ENCODE measurements around the gene EGF.

EGF gene

GRCh38 chr4:110059556-110060191 is 147.0 kb downstream of the EGF start:
- Histone ChIP-seq H3K4me3 (ENCODE audit: low read depth in 1 of 2, low read length in 1 of 2) (no peak overlapping the region), H3K4me1 (ENCODE audit: control insufficient read depth in 1 of 2, insufficient read depth in 1 of 2, low read depth in 1 of 2, low read length in 1 of 2) (no peaks in the 10 kb centered on the region), H3K36me3 (no peaks in the 10 kb centered on the region), H3K27ac (no peak overlapping the region), H3K9me3 (no peaks in the 10 kb centered on the region), H3K27me3 (no peaks in the 10 kb centered on the region)
- TF ChIP-seq, protein P1, sequence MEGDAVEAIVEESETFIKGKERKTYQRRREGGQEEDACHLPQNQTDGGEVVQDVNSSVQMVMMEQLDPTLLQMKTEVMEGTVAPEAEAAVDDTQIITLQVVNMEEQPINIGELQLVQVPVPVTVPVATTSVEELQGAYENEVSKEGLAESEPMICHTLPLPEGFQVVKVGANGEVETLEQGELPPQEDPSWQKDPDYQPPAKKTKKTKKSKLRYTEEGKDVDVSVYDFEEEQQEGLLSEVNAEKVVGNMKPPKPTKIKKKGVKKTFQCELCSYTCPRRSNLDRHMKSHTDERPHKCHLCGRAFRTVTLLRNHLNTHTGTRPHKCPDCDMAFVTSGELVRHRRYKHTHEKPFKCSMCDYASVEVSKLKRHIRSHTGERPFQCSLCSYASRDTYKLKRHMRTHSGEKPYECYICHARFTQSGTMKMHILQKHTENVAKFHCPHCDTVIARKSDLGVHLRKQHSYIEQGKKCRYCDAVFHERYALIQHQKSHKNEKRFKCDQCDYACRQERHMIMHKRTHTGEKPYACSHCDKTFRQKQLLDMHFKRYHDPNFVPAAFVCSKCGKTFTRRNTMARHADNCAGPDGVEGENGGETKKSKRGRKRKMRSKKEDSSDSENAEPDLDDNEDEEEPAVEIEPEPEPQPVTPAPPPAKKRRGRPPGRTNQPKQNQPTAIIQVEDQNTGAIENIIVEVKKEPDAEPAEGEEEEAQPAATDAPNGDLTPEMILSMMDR (IDR thresholded peaks at IDR 0.05), result no peak

DNA sequence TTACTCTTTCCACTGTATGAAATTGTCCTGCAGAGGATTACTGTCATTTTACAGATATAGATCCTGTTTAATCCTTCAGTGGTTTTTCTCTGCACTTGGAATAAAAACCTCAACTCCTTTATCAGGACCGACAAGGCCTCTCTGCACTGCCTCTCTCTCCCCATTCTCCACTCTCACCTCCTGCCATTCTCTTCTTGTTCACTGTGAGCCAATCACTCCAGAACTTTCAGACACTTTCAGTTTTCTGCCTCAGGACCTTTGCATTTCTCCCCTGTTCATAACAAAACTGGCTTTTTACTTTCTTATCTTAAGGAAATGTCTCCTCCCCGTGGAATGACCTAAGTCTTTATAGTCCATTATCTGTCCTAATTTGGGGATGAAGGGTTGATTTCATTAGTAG is 148.4 kb downstream of the EGF start:
- TF ChIP-seq, protein P1 (IDR thresholded peaks at IDR 0.05), result no peak
- no peak overlapping the region for H3K4me3 ChIP-seq (ENCODE audit: low read depth in 1 of 2, low read length in 1 of 2)
- no peaks in the 10 kb centered on the region for H3K9me3 ChIP-seq
- H3K27me3 ChIP-seq, result no peaks in the 10 kb centered on the region
- no peaks in the 10 kb centered on the region for H3K4me1 ChIP-seq (ENCODE audit: control insufficient read depth in 1 of 2, insufficient read depth in 1 of 2, low read depth in 1 of 2, low read length in 1 of 2)
- H3K36me3 ChIP-seq, result no peaks in the 10 kb centered on the region
- no peak overlapping the region for H3K27ac ChIP-seq

Data from neutrophil (primary cell).